ACC112 (cell line): ENCODE data around the gene UBE2C.

ENCODE experiments used
- H2AFZ ChIP-seq: fragments of 200-600 bp; sonication (generic); one replicate; pipeline ENCODE4 v1.6.0; 2017; ENCODE audit warnings: antibody characterized with exemption, low read length; ENCODE audit not compliant: unreplicated experiment
- H3K27ac ChIP-seq: fragments of 200-600 bp; sonication (generic); 2 replicates; pipeline ENCODE4 v1.5.1; 2014; ENCODE audit warnings: low read depth, mild to moderate bottlenecking, antibody characterized with exemption, low read length, moderate library complexity
- H3K27me3 ChIP-seq: fragments of 200-600 bp; sonication (generic); 2 replicates; pipeline ENCODE4 v1.6.1; 2014; ENCODE audit warnings: mild to moderate bottlenecking, antibody characterized with exemption, low read length, moderate library complexity, mixed read lengths; ENCODE audit not compliant: insufficient read depth
- H3K36me3 ChIP-seq: fragments of 200-600 bp; sonication (generic); 2 replicates; pipeline ENCODE4 v1.6.1; 2016; ENCODE audit warnings: mild to moderate bottlenecking, antibody characterized with exemption, low read length, moderate library complexity, mixed read lengths; ENCODE audit not compliant: insufficient read depth
- H3K4me1 ChIP-seq: fragments of 200-600 bp; sonication (generic); one replicate; pipeline ENCODE4 v1.6.1; 2016; ENCODE audit warnings: low read length, mixed read lengths; ENCODE audit not compliant: insufficient read depth, unreplicated experiment, control insufficient read depth
- H3K4me3 ChIP-seq: fragments of 200-600 bp; sonication (generic); 2 replicates; pipeline ENCODE4 v1.5.1; 2014; ENCODE audit warnings: mild to moderate bottlenecking, low read depth, low read length
- H3K79me2 ChIP-seq: fragments of 200-600 bp; sonication (generic); one replicate; pipeline ENCODE4 v1.6.0; 2016; ENCODE audit warnings: low read length; ENCODE audit not compliant: control insufficient read depth, unreplicated experiment, insufficient read depth

Gene UBE2C

GRCh38 chr20:45798935-45799642 is 13.4 kb upstream of the UBE2C start:
- peak overlapping the region; percentile 8; the same call in 1 of the 2 replicates for H3K27ac ChIP-seq
- H3K4me1 ChIP-seq: no peaks in the 10 kb centered on the region
- no peaks in the 10 kb centered on the region for H3K27me3 ChIP-seq
- no peaks in the 10 kb centered on the region for H3K79me2 ChIP-seq
- peaks cover 26% of the 10 kb centered on the region for H3K36me3 ChIP-seq
- no peak overlapping the region for H2AFZ ChIP-seq
- no peak overlapping the region for H3K4me3 ChIP-seq

GRCh38 chr20:45801851-45802250 is 10.6 kb upstream of the UBE2C start:
- Histone ChIP-seq H3K4me1 (no peaks in the 10 kb centered on the region), H3K4me3 (no peak overlapping the region), H3K79me2 (no peaks in the 10 kb centered on the region), H2AFZ (no peak overlapping the region), H3K27ac (no peak overlapping the region), H3K36me3 (peaks cover 12% of the 10 kb centered on the region), H3K27me3 (no peaks in the 10 kb centered on the region)

- Histone ChIP-seq H3K27me3 (no peaks in the 10 kb centered on the region), H3K27ac (no peak overlapping the region), H2AFZ (no peak overlapping the region), H3K4me1 (peaks cover 4% of the 10 kb centered on the region), H3K79me2 (peaks cover 25% of the 10 kb centered on the region), H3K4me3 (no peak overlapping the region), H3K36me3 (peaks cover 12% of the 10 kb centered on the region)
Observed at GRCh38 chr20:45810191-45810970, 2.1 kb upstream of the UBE2C start.

- H3K79me2 ChIP-seq: peaks cover 30% of the 10 kb centered on the region
- H3K4me1 ChIP-seq: peaks cover 22% of the 10 kb centered on the region
- H3K4me3 ChIP-seq: peak overlapping the region; percentile 88
- H3K27ac ChIP-seq: peak overlapping the region; percentile 61
- H2AFZ ChIP-seq: peak overlapping the region; percentile 67
- H3K27me3 ChIP-seq: no peaks in the 10 kb centered on the region
- peaks cover 24% of the 10 kb centered on the region for H3K36me3 ChIP-seq
Observed at GRCh38 chr20:45813006-45813340, 529 bp downstream of the UBE2C start.

- H2AFZ ChIP-seq: no peak overlapping the region
- H3K27ac ChIP-seq: peak overlapping the region; percentile 61; the same call in 1 of the 2 replicates
Observed at GRCh38 chr20:45813489-45813888, 1.0 kb downstream of the UBE2C start.

DNA sequence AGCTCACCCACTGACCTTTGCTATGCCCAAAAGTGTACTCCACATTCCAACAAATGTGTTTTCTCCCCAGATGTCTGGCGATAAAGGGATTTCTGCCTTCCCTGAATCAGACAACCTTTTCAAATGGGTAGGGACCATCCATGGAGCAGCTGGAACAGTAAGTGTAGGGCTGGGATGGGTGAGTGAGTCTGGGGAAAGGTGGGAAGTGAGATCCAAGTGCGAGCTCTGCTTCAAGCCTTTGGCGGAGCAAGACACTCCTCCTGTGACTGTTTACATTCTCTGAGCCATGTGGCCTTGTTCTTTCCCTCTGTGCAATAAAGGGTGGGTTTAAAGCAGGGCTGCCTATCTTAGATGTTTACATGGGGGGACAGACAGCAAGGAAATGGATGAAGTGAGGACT is 1.9 kb downstream of the UBE2C start:
- Histone ChIP-seq H2AFZ (no peak overlapping the region), H3K36me3 (peaks cover 24% of the 10 kb centered on the region), H3K27me3 (no peaks in the 10 kb centered on the region), H3K4me3 (peak overlapping the region; percentile 29; the same call in 1 of the 2 replicates), H3K79me2 (peaks cover 30% of the 10 kb centered on the region), H3K27ac (no peak overlapping the region), H3K4me1 (peaks cover 22% of the 10 kb centered on the region)

More at GRCh38 chr20:45813489-45813888, 1.0 kb downstream of the UBE2C start:
- H3K79me2 ChIP-seq: peaks cover 30% of the 10 kb centered on the region
- peaks cover 22% of the 10 kb centered on the region for H3K4me1 ChIP-seq
- H3K36me3 ChIP-seq: peaks cover 24% of the 10 kb centered on the region
- no peaks in the 10 kb centered on the region for H3K27me3 ChIP-seq
- peak overlapping the region; percentile 88 for H3K4me3 ChIP-seq

- Histone ChIP-seq H3K36me3 (peaks cover 14% of the 10 kb centered on the region; the same call in 1 of the 2 replicates), H3K79me2 (peaks cover 30% of the 10 kb centered on the region), H3K4me1 (peaks cover 22% of the 10 kb centered on the region), H2AFZ (no peak overlapping the region), H3K27me3 (no peaks in the 10 kb centered on the region), H3K4me3 (no peak overlapping the region), H3K27ac (peak overlapping the region; percentile 70)
Observed at GRCh38 chr20:45816951-45817350, 4.5 kb downstream of the UBE2C start.

DNA sequence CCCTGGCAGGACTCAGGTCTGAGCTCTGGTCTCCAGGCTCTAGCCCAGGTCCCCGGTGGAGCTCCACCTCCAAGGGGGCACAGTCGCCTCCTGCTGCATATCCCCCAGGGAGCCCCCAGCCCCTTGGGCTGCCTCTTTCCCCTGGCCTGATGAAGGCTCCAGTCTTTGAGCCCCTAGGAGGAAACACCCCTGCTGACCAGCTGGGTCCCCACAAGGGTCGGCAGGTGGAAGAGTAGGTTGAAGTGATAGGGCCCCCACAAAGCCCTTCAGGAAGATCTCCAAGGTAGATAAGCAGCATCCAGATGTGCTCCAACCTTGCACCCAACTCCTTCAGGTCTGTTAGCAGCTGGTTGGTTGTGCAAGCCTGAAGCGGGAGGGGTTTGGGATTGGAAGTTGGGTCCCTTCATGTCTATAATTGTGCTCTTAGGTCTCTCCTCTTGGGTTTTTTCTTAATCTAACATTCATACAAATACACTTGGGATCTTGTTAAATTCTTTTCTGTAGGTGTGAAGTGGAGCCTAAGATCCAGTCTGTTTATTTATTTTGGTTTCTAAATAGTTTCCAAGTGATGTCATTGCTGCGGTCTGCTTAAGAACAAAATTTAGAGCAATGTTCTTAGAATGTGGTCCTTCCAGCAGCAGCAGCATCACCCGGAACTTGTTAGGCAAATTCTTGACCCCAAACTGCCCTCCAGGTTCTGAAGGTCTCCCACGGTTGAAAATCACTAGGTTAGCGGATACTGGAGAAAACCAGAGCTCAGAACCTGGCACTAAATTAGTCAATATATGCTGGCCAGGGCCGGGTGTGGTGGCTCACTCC is 5.1 kb downstream of the UBE2C start:
- H3K4me3 ChIP-seq: no peak overlapping the region
- no peaks in the 10 kb centered on the region for H3K27me3 ChIP-seq
- peaks cover 29% of the 10 kb centered on the region for H3K79me2 ChIP-seq
- H3K36me3 ChIP-seq: peaks cover 14% of the 10 kb centered on the region; the same call in 1 of the 2 replicates
- H3K4me1 ChIP-seq: peaks cover 22% of the 10 kb centered on the region
- H2AFZ ChIP-seq: no peak overlapping the region
- peak overlapping the region; percentile 70 for H3K27ac ChIP-seq

DNA sequence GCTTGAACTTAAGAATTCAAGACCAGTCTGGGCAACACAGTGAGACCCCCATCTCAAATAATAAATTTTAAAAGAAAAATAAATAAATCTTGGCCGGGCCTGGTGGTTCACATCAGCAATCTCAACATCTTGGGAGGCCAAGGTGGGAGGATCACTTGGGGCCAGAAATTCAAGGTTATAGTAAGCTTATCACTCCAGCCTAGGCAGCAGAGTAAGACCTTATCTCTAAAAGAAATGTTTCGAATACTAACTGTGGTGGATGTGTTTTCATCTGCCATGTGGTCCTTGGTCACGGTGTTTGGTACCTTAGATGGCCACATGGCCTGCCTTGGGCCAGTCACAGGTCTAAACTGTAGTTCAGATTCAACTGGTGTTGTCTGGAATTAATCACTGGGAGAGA is 5.8 kb downstream of the UBE2C start:
- peaks cover 22% of the 10 kb centered on the region for H3K4me1 ChIP-seq
- no peak overlapping the region for H2AFZ ChIP-seq
- H3K4me3 ChIP-seq: no peak overlapping the region
- H3K36me3 ChIP-seq: peaks cover 14% of the 10 kb centered on the region; the same call in 1 of the 2 replicates
- H3K27me3 ChIP-seq: peaks cover 1% of the 10 kb centered on the region; the same call in 1 of the 2 replicates
- peaks cover 22% of the 10 kb centered on the region for H3K79me2 ChIP-seq
- peak overlapping the region; percentile 70 for H3K27ac ChIP-seq

GRCh38 chr20:45819466-45819865 is 7.0 kb downstream of the UBE2C start:
- Histone ChIP-seq H3K4me1 (peaks cover 19% of the 10 kb centered on the region), H2AFZ (no peak overlapping the region), H3K27ac (no peak overlapping the region), H3K36me3 (peaks cover 13% of the 10 kb centered on the region; the same call in 1 of the 2 replicates), H3K27me3 (peaks cover 6% of the 10 kb centered on the region; the same call in 1 of the 2 replicates), H3K4me3 (no peak overlapping the region), H3K79me2 (peaks cover 12% of the 10 kb centered on the region)
